Measurements from ENCODE around the gene CEP192. TPM values are rescaled to one million over a fixed set of nuclear protein-coding genes. Genes with fewer than 3 reads are reported as not detected.

The CEP192 gene
- total and polyA plus RNA-seq, 4 donors = 12.7 to 31.4 (median 17.2) TPM

- intact Hi-C loops (cut with DNase I) = no loop called here
- no peaks in the 10 kb centered on the region for H3K27me3 ChIP-seq (ENCODE audit: control insufficient read depth in 1 of 2, insufficient read depth in 2 of 2, low read length in 1 of 2)
- DNase-seq (no peak), ATAC-seq (ENCODE audit: low FRiP score) (no peak)
- no peak overlapping the region for H3K27ac ChIP-seq (ENCODE audit: low read depth in 1 of 2, low read length in 2 of 2)
- H3K9me3 ChIP-seq (ENCODE audit: control insufficient read depth, low read length) = no peaks in the 10 kb centered on the region
- WGBS, 2 donors = 93 to 96% methylated on average over 5 of the region's 5 CpGs
- H3K4me3 ChIP-seq (ENCODE audit: low read length in 2 of 2) = no peak overlapping the region
- H3K36me3 ChIP-seq (ENCODE audit: control insufficient read depth in 1 of 2, insufficient read depth in 2 of 2, low read length in 1 of 2) = peaks cover 3 to 5% of the 10 kb centered on the region in 2 donors
- no peaks in the 10 kb centered on the region for H3K4me1 ChIP-seq (ENCODE audit: control insufficient read depth in 1 of 2, insufficient read depth in 2 of 2, low read length in 2 of 2)
Measured at GRCh38 chr18:13011719-13012118, 20.6 kb downstream of the CEP192 start.

GRCh38 chr18:13014232-13014631 is 23.1 kb downstream of the CEP192 start:
- ATAC-seq (ENCODE audit: low FRiP score) = no peak

GRCh38 chr18:13014818-13015217 is 23.7 kb downstream of the CEP192 start:
- peaks cover 3 to 5% of the 10 kb centered on the region in 2 donors for H3K36me3 ChIP-seq (ENCODE audit: control insufficient read depth in 1 of 2, insufficient read depth in 2 of 2, low read length in 1 of 2)
- intact Hi-C loops (cut with DNase I) = no loop called here
- DNase-seq (no peak), ATAC-seq (ENCODE audit: low FRiP score) (no peak)
- no peaks in the 10 kb centered on the region for H3K27me3 ChIP-seq (ENCODE audit: control insufficient read depth in 1 of 2, insufficient read depth in 2 of 2, low read length in 1 of 2)
- H3K4me1 ChIP-seq (ENCODE audit: control insufficient read depth in 1 of 2, insufficient read depth in 2 of 2, low read length in 2 of 2) = no peaks in the 10 kb centered on the region
- H3K4me3 ChIP-seq (ENCODE audit: low read length in 2 of 2) = no peak overlapping the region
- no peak overlapping the region for H3K27ac ChIP-seq (ENCODE audit: low read depth in 1 of 2, low read length in 2 of 2)
- WGBS, 2 donors = 93 to 97% methylated on average over 4 of the region's 4 CpGs
- H3K9me3 ChIP-seq (ENCODE audit: control insufficient read depth, low read length) = no peaks in the 10 kb centered on the region

More at GRCh38 chr18:13014232-13014631, 23.1 kb downstream of the CEP192 start:
- intact Hi-C loops (cut with DNase I) = no loop called here
- peaks cover 3 to 5% of the 10 kb centered on the region in 2 donors for H3K36me3 ChIP-seq (ENCODE audit: control insufficient read depth in 1 of 2, insufficient read depth in 2 of 2, low read length in 1 of 2)
- no peaks in the 10 kb centered on the region for H3K27me3 ChIP-seq (ENCODE audit: control insufficient read depth in 1 of 2, insufficient read depth in 2 of 2, low read length in 1 of 2)
- no peak for DNase-seq
- WGBS, 2 donors = 85 to 88% methylated on average over 2 of the region's 2 CpGs
- H3K9me3 ChIP-seq (ENCODE audit: control insufficient read depth, low read length) = no peaks in the 10 kb centered on the region
- H3K4me1 ChIP-seq (ENCODE audit: control insufficient read depth in 1 of 2, insufficient read depth in 2 of 2, low read length in 2 of 2) = no peaks in the 10 kb centered on the region
- H3K4me3 ChIP-seq (ENCODE audit: low read length in 2 of 2) = no peak overlapping the region
- no peak overlapping the region for H3K27ac ChIP-seq (ENCODE audit: low read depth in 1 of 2, low read length in 2 of 2)

GRCh38 chr18:13017247-13017875 is 26.2 kb downstream of the CEP192 start:
- Histone ChIP-seq H3K4me3 (ENCODE audit: low read length in 2 of 2) (no peak overlapping the region), H3K4me1 (ENCODE audit: control insufficient read depth in 1 of 2, insufficient read depth in 2 of 2, low read length in 2 of 2) (no peaks in the 10 kb centered on the region), H3K9me3 (ENCODE audit: control insufficient read depth, low read length) (no peaks in the 10 kb centered on the region), H3K36me3 (ENCODE audit: control insufficient read depth in 1 of 2, insufficient read depth in 2 of 2, low read length in 1 of 2) (peaks cover 3 to 8% of the 10 kb centered on the region in 2 donors), H3K27me3 (ENCODE audit: control insufficient read depth in 1 of 2, insufficient read depth in 2 of 2, low read length in 1 of 2) (no peaks in the 10 kb centered on the region), H3K27ac (ENCODE audit: low read depth in 1 of 2, low read length in 2 of 2) (no peak overlapping the region)
- no peak for DNase-seq
- intact Hi-C loops (cut with DNase I) = no loop called here
- WGBS, 2 donors = 63 to 69% methylated on average over 2 of the region's 2 CpGs
- no peak for ATAC-seq (ENCODE audit: low FRiP score)

GRCh38 chr18:13018374-13018773 is 27.2 kb downstream of the CEP192 start:
- H3K27ac ChIP-seq (ENCODE audit: low read depth in 1 of 2, low read length in 2 of 2) = no peak overlapping the region
- H3K27me3 ChIP-seq (ENCODE audit: control insufficient read depth in 1 of 2, insufficient read depth in 2 of 2, low read length in 1 of 2) = no peaks in the 10 kb centered on the region
- no peaks in the 10 kb centered on the region for H3K9me3 ChIP-seq (ENCODE audit: control insufficient read depth, low read length)
- no peaks in the 10 kb centered on the region for H3K4me1 ChIP-seq (ENCODE audit: control insufficient read depth in 1 of 2, insufficient read depth in 2 of 2, low read length in 2 of 2)
- H3K36me3 ChIP-seq (ENCODE audit: control insufficient read depth in 1 of 2, insufficient read depth in 2 of 2, low read length in 1 of 2) = peaks cover 0 to 8% of the 10 kb centered on the region in 2 donors
- H3K4me3 ChIP-seq (ENCODE audit: low read length in 2 of 2) = no peak overlapping the region
- WGBS, 2 donors = 90 to 91% methylated on average over 2 of the region's 2 CpGs
- DNase-seq (no peak), ATAC-seq (ENCODE audit: low FRiP score) (no peak)
- intact Hi-C loops (cut with DNase I) = no loop called here

- Histone ChIP-seq H3K9me3 (ENCODE audit: control insufficient read depth, low read length) (no peaks in the 10 kb centered on the region), H3K27me3 (ENCODE audit: control insufficient read depth in 1 of 2, insufficient read depth in 2 of 2, low read length in 1 of 2) (no peaks in the 10 kb centered on the region), H3K4me1 (ENCODE audit: control insufficient read depth in 1 of 2, insufficient read depth in 2 of 2, low read length in 2 of 2) (no peaks in the 10 kb centered on the region), H3K36me3 (ENCODE audit: control insufficient read depth in 1 of 2, insufficient read depth in 2 of 2, low read length in 1 of 2) (peaks cover 0 to 8% of the 10 kb centered on the region in 2 donors), H3K4me3 (ENCODE audit: low read length in 2 of 2) (no peak overlapping the region), H3K27ac (ENCODE audit: low read depth in 1 of 2, low read length in 2 of 2) (no peak overlapping the region)
- WGBS, 2 donors = 83 to 87% methylated on average over 3 of the region's 3 CpGs
- no peak for DNase-seq
- no peak for ATAC-seq (ENCODE audit: low FRiP score)
- intact Hi-C loops (cut with DNase I) = no loop called here
Measured at GRCh38 chr18:13019301-13019700, 28.1 kb downstream of the CEP192 start.

GRCh38 chr18:13022644-13023043 is 31.5 kb downstream of the CEP192 start:
- Histone ChIP-seq H3K27me3 (ENCODE audit: control insufficient read depth in 1 of 2, insufficient read depth in 2 of 2, low read length in 1 of 2) (no peaks in the 10 kb centered on the region), H3K36me3 (ENCODE audit: control insufficient read depth in 1 of 2, insufficient read depth in 2 of 2, low read length in 1 of 2) (peaks cover 0 to 5% of the 10 kb centered on the region in 2 donors), H3K4me3 (ENCODE audit: low read length in 2 of 2) (no peak overlapping the region), H3K9me3 (ENCODE audit: control insufficient read depth, low read length) (no peaks in the 10 kb centered on the region), H3K4me1 (ENCODE audit: control insufficient read depth in 1 of 2, insufficient read depth in 2 of 2, low read length in 2 of 2) (no peaks in the 10 kb centered on the region), H3K27ac (ENCODE audit: low read depth in 1 of 2, low read length in 2 of 2) (no peak overlapping the region)
- no peak for ATAC-seq (ENCODE audit: low FRiP score)
- DNase-seq = no peak
- intact Hi-C loops (cut with DNase I) = no loop called here

GRCh38 chr18:13025233-13025632 is 34.1 kb downstream of the CEP192 start:
- no peak overlapping the region for H3K27ac ChIP-seq (ENCODE audit: low read depth in 1 of 2, low read length in 2 of 2)
- ATAC-seq (ENCODE audit: low FRiP score) (no peak), DNase-seq (no peak)
- H3K27me3 ChIP-seq (ENCODE audit: control insufficient read depth in 1 of 2, insufficient read depth in 2 of 2, low read length in 1 of 2) = no peaks in the 10 kb centered on the region
- no peaks in the 10 kb centered on the region for H3K4me1 ChIP-seq (ENCODE audit: control insufficient read depth in 1 of 2, insufficient read depth in 2 of 2, low read length in 2 of 2)
- H3K4me3 ChIP-seq (ENCODE audit: low read length in 2 of 2) = no peak overlapping the region
- no peaks in the 10 kb centered on the region for H3K9me3 ChIP-seq (ENCODE audit: control insufficient read depth, low read length)
- intact Hi-C loops (cut with DNase I) = no loop called here
- H3K36me3 ChIP-seq (ENCODE audit: control insufficient read depth in 1 of 2, insufficient read depth in 2 of 2, low read length in 1 of 2) = peaks cover 0 to 2% of the 10 kb centered on the region in 2 donors
- 99 to 100% methylated on average over 2 of the region's 2 CpGs for WGBS, 2 donors

- ATAC-seq (ENCODE audit: low FRiP score) = no peak
- intact Hi-C loops (cut with DNase I) = no loop called here
- H3K4me3 ChIP-seq (ENCODE audit: low read length in 2 of 2) = no peak overlapping the region
- WGBS, 2 donors = 74 to 79% methylated on average over 3 of the region's 3 CpGs
- no peak overlapping the region for H3K27ac ChIP-seq (ENCODE audit: low read depth in 1 of 2, low read length in 2 of 2)
- no peak for DNase-seq
- H3K9me3 ChIP-seq (ENCODE audit: control insufficient read depth, low read length) = no peaks in the 10 kb centered on the region
- H3K27me3 ChIP-seq (ENCODE audit: control insufficient read depth in 1 of 2, insufficient read depth in 2 of 2, low read length in 1 of 2) = no peaks in the 10 kb centered on the region
- peaks cover 0 to 2% of the 10 kb centered on the region in 2 donors for H3K36me3 ChIP-seq (ENCODE audit: control insufficient read depth in 1 of 2, insufficient read depth in 2 of 2, low read length in 1 of 2)
- H3K4me1 ChIP-seq (ENCODE audit: control insufficient read depth in 1 of 2, insufficient read depth in 2 of 2, low read length in 2 of 2) = no peaks in the 10 kb centered on the region
Measured at GRCh38 chr18:13026583-13027270, 35.6 kb downstream of the CEP192 start.
